ENCODE results near the gene OR13D1.
"Not testable (repeated sequence)": the region's sequence is repeated elsewhere in the genome, so short reads cannot be mapped to it uniquely, and the experiment has no call there.

OR13D1 gene

GRCh38 chr9:104694218-104694617 lies at the start of gene OR13D1:
OR13D1 (plus strand) TSS chr9:104694518; CDS start chr9:104694518, 0 bp downstream.
- DNase-seq (ENCODE audit: low read depth) = no peak

DNA sequence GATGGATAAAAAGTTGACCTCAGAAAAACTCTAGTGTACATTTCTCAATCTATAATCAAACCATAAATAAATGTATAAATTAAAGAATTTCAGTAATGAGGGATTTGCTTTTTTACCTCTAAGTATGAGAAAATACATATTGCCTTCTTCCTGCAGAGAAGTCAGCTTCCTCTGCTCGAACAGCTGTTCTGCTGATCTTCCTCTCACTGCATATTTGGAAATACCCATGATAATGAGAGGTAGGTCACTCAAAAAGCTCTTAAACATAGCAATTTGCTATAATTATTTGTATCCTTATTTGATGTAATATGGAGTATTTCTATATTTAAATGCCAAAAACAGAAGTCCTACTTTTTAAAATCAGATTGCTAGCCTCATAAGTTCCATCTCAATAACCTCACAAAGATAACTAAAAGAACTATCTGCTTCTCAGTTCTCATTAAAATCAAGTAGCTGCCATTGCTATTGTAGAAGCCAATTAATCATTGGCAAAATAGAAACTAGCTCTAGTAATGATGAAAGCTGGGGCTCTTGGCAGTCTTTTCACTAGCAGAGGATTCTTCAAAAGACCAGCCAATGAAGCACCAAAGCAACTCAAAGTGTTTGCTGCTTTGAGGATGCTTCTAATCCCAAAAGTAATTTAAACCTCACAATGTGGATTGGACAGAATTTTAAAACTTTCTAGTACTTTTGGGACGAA lies 35.7 kb upstream of the OR13D1 start:
- DNase-seq (ENCODE audit: low read depth) = no peak

- DNase-seq (ENCODE audit: low read depth) = no peak
Measured at GRCh38 chr9:104675611-104676010, 18.7 kb upstream of the OR13D1 start.

GRCh38 chr9:104682642-104683041 lies 11.7 kb upstream of the OR13D1 start:
- DNase-seq (ENCODE audit: low read depth) = peak; percentile 57

DNA sequence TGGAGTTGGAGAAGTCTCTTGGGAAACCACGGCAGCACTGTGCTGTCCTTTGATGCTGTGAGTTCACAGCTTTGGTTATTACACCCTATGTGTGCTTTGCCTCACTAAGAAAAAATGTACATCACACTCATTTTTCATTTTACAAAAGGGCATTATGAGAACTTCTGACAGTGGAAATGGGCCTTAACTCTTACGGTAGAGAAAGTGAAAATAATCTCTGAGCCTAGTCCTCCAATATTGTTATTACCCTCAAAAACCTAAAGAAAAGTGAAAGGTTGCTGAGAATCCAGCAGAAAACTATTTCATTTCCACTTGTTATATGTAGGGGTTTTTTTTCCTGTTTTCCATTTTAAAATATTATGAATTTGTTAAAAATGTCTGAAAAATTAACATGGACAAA lies 8.2 kb upstream of the OR13D1 start:
- DNase-seq (ENCODE audit: low read depth) = no peak

GRCh38 chr9:104700306-104700705 lies 6.0 kb downstream of the OR13D1 start:
- DNase-seq (ENCODE audit: low read depth) = peak; percentile 4

DNA sequence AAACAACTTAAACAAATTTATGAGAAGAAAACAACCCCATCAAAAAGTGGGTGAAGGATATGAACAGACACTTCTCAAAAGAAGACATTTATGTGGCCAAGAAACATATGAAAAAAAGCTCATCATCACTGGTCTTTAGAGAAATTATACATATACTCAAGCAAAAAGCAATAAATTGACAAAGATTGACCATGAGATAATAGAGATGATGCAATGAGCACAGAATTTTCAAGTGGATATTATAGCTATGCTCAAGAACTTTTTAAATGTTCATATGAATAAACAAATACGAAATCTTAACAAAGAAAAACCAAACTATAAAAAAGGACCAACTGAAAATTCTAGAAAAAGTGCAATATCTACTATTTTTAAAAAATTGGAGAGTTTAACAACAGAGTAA lies 14.4 kb downstream of the OR13D1 start:
- not testable (repeated sequence) for DNase-seq (ENCODE audit: low read depth)

DNA sequence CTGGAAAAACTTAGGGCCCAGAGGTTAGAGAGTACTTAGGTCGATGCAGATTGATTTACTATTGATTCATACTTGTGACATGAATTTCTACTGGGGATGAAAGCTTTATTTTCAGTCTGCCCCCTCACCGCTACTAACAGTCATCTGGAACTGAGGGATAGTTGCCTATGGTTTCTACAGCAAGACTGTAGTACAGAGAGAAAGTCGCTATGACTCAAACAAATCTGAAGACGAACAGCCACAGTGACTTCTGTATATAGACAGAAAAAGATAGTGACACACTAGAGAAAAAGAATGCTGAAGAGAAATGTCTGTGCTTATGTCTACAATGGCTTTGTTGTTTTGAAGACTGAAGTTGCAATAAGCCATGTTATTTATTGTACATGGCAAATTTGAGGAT lies 17.3 kb downstream of the OR13D1 start:
- DNase-seq (ENCODE audit: low read depth) = no peak

- DNase-seq (ENCODE audit: low read depth) = no peak
Measured at GRCh38 chr9:104725014-104725413, 30.7 kb downstream of the OR13D1 start.

GRCh38 chr9:104738452-104738851 lies 44.1 kb downstream of the OR13D1 start:
- no peak for DNase-seq (ENCODE audit: low read depth)

GRCh38 chr9:104740621-104741020 lies 46.3 kb downstream of the OR13D1 start:
- DNase-seq (ENCODE audit: low read depth) = peak; percentile 85

DNA sequence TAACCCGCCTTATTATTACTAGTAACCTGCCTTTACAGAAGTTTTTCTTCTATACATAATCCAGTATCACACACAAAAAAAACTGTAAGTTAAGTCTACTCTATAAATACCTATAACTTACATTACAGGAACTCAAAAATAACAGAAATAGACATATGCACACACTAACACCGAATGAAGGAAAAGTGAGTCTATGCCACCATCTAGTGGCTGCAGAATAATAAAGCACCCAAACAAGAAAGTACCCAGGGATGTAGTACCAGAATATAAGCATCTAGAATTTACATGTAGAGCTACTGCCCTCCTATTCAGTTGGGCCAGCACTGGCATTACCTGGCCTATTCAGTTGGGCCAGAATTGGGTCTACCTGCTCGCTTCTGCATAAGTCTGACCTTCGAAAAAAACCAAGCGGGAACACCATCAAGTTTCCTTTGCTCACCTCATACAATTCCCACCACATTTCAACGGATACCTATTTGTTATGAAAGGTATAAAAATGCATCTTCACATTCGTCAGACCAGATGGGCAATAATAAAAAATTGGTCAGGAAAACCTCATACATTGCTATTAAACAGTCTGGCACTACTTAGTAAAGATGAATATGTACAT lies 49.2 kb downstream of the OR13D1 start:
- peak; percentile 72 for DNase-seq (ENCODE audit: low read depth)
